HEK293 (cell line): ENCODE results near the gene FRMD5.

Experiments
- ATF2 ChIP-seq: fragments of 450-650 bp; formaldehyde crosslinking; IDR thresholded peaks from 2 replicates; pipeline ENCODE4 v1.5.1; 2016; ENCODE audit warnings: missing biosample characterization, missing genetic modification characterization, low read depth
- CTCF ChIP-seq: fragments of 450-650 bp; formaldehyde crosslinking; IDR thresholded peaks from 2 replicates; pipeline ENCODE4 v1.5.1; 2016; ENCODE audit warnings: missing biosample characterization, missing genetic modification characterization
- PRDM10 ChIP-seq: fragments of 450-650 bp; formaldehyde crosslinking; IDR thresholded peaks from 2 replicates; pipeline ENCODE4 v1.5.1; 2016; ENCODE audit warnings: missing biosample characterization, missing genetic modification characterization
- TCF7L2 ChIP-seq: IDR thresholded peaks from 2 replicates; pipeline ENCODE4 v1.6.1; 2011; ENCODE audit warnings: low read depth, mild to moderate bottlenecking, inconsistent platforms, low read length, moderate library complexity, borderline replicate concordance
- ZNF280D ChIP-seq: fragments of 450-650 bp; formaldehyde crosslinking; IDR thresholded peaks from 2 replicates; pipeline ENCODE4 v1.5.1; 2016; ENCODE audit warnings: missing biosample characterization, missing genetic modification characterization
- ZNF311 ChIP-seq: fragments of 450-650 bp; formaldehyde crosslinking; IDR thresholded peaks from 2 replicates; pipeline ENCODE4 v1.5.1; 2017; ENCODE audit warnings: missing biosample characterization, missing genetic modification characterization, borderline replicate concordance
- ZNF324 ChIP-seq: fragments of 450-650 bp; formaldehyde crosslinking; IDR thresholded peaks from 2 replicates; pipeline ENCODE4 v1.5.1; 2016; ENCODE audit warnings: missing biosample characterization, missing genetic modification characterization
- ZNF501 ChIP-seq: fragments of 450-650 bp; formaldehyde crosslinking; IDR thresholded peaks from 2 replicates; pipeline ENCODE4 v1.5.1; 2016; ENCODE audit warnings: missing biosample characterization, missing genetic modification characterization
- ZNF510 ChIP-seq: fragments of 450-650 bp; formaldehyde crosslinking; IDR thresholded peaks from 2 replicates; pipeline ENCODE4 v1.5.1; 2018; ENCODE audit warnings: mild to moderate bottlenecking, missing genetic modification characterization, missing biosample characterization; ENCODE audit not compliant: insufficient replicate concordance
- ZNF561 ChIP-seq: fragments of 450-650 bp; IDR thresholded peaks from 2 replicates; pipeline ENCODE4 v1.5.1; 2018; ENCODE audit warnings: missing biosample characterization, missing genetic modification characterization, borderline replicate concordance
- ZNF580 ChIP-seq: fragments of 450-650 bp; formaldehyde crosslinking; IDR thresholded peaks from 2 replicates; pipeline ENCODE4 v1.5.1; 2016; ENCODE audit warnings: missing biosample characterization, missing genetic modification characterization
- ZNF785 ChIP-seq: fragments of 450-650 bp; formaldehyde crosslinking; IDR thresholded peaks from 2 replicates; pipeline ENCODE4 v1.5.1; 2016; ENCODE audit warnings: missing biosample characterization, missing genetic modification characterization
- ZNF791 ChIP-seq: fragments of 450-650 bp; formaldehyde crosslinking; IDR thresholded peaks from 2 replicates; pipeline ENCODE4 v1.5.1; 2016; ENCODE audit warnings: missing biosample characterization, missing genetic modification characterization

- TF ChIP-seq PRDM10 (tag by site-specific recombination), result peak; percentile 34; the same call in 1 of the 2 replicates
- TF ChIP-seq CTCF (tag by site-specific recombination), result peak; percentile 79
- TF ChIP-seq TCF7L2, result no peak
- TF ChIP-seq ZNF785 (tag by site-specific recombination), result no peak
- 0 out of 2 replicates have a peak, but pooled peaks have one; percentile 22 for TF ChIP-seq ATF2 (tag by site-specific recombination)
- peak; percentile 63; the same call in 1 of the 2 replicates for TF ChIP-seq ZNF324 (tag by site-specific recombination)
- TF ChIP-seq ZNF280D (tag by site-specific recombination), result 0 out of 2 replicates have a peak, but pooled peaks have one; percentile 7
- no peak for TF ChIP-seq ZNF791
- TF ChIP-seq ZNF501 (tag by site-specific recombination), result 0 out of 2 replicates have a peak, but pooled peaks have one; percentile 25
- TF ChIP-seq ZNF311 (tag by site-specific recombination), result no peak
- TF ChIP-seq ZNF580 (tag by site-specific recombination), result peak; percentile 92
- TF ChIP-seq ZNF510 (tag by site-specific recombination), result no peak
- peak; percentile 72 for TF ChIP-seq ZNF561 (tag by site-specific recombination)
These were observed 534 bp downstream of the FRMD5 start for GRCh38 chr15:44194323-44195150.
